Activated naive CD4-positive, alpha-beta T cell treated with anti-CD3 and anti-CD28 coated beads, Interleukin-2, amount 50 U/mL, for 72 hours (primary cell): ENCODE data around the gene SNCG. TPM values are rescaled to one million over a fixed set of nuclear protein-coding genes. Genes with fewer than 3 reads are reported as not detected.
A peak's percentile ranks its signal among the peaks of the same experiment; 100 is the strongest.
"Not testable (repeated sequence)": the region's sequence is repeated elsewhere in the genome, so short reads cannot be mapped to it uniquely, and the experiment has no call there.

Source experiments
- ATAC-seq, 2 donors: fragments of 150-1000 bp; cut with Tn5 transposase; 2 replicates each; pipeline ENCODE4 v1.10.0; 2021; ENCODE audit warnings: mild to moderate bottlenecking in 2 of 2, moderate library complexity in 2 of 2
- DNase-seq, 2 donors: peaks; one replicate each; pipeline ENCODE4 v3.0.0; 2021 to 2022; ENCODE audit warnings: low spot score in 2 of 2
- H3K27ac Mint-ChIP-seq, 2 donors: one replicate each; pipeline ENCODE4 v1.8.0; 2022; ENCODE audit warnings: mild to moderate bottlenecking in 2 of 2, mixed read lengths in 2 of 2
- H3K36me3 Mint-ChIP-seq, 2 donors: one replicate each; pipeline ENCODE4 v1.8.0; 2022; ENCODE audit warnings: mixed read lengths in 2 of 2
- H3K9me3 Mint-ChIP-seq, 2 donors: one replicate each; pipeline ENCODE4 v1.8.0; 2022; ENCODE audit warnings: mixed read lengths in 2 of 2
- total RNA-seq, 2 donors: library from RNA; stranded (reverse); gene quantifications; one replicate each; pipeline ENCODE4 v1.2.3, GENCODE V29; 2022

SNCG gene
- total RNA-seq, 2 donors from 2014 or later: 1.7 TPM; not detected in 1

GRCh38 chr10:86964847-86965190 lies 6.4 kb downstream of the SNCG start:
- Mint-ChIP-seq H3K9me3 (no peaks in the 10 kb centered on the region), H3K27ac (peak overlapping the region in 1 of 2 donors; percentile 2), H3K36me3 (no peaks in the 10 kb centered on the region)
- ATAC-seq: no peak
- DNase-seq: no peak

- DNase-seq (no peak), ATAC-seq (peak; percentile 1 to 15)
- H3K36me3 Mint-ChIP-seq: no peaks in the 10 kb centered on the region
- H3K27ac Mint-ChIP-seq: peak overlapping the region; percentile 31 to 81
- H3K9me3 Mint-ChIP-seq: no peaks in the 10 kb centered on the region
Observed at GRCh38 chr10:86965986-86966654, 7.7 kb downstream of the SNCG start.

- DNase-seq: no peak
- Mint-ChIP-seq H3K36me3 (no peaks in the 10 kb centered on the region), H3K27ac (no peak overlapping the region), H3K9me3 (no peaks in the 10 kb centered on the region)
- ATAC-seq: no peak
Observed at GRCh38 chr10:86967481-86967941, 9.1 kb downstream of the SNCG start.

GRCh38 chr10:86968271-86968993 lies 10.0 kb downstream of the SNCG start, which contains the start of gene ADIRF:
ADIRF (plus strand) TSS chr10:86968482; CDS start chr10:86968545, 63 bp downstream.
- Mint-ChIP-seq H3K27ac (no peak within 1 kb of the TSS), H3K9me3 (no peaks in the 10 kb centered on the region), H3K36me3 (no peaks in the 10 kb centered on the region)
- no peak for DNase-seq
- no peak for ATAC-seq

- ATAC-seq (no peak), DNase-seq (no peak)
- Mint-ChIP-seq H3K27ac (no peak overlapping the region), H3K36me3 (no peaks in the 10 kb centered on the region), H3K9me3 (no peaks in the 10 kb centered on the region)
Observed at GRCh38 chr10:86968994-86969355, 10.6 kb downstream of the SNCG start.

GRCh38 chr10:86969421-86970041 lies 11.1 kb downstream of the SNCG start:
- no peaks in the 10 kb centered on the region for H3K36me3 Mint-ChIP-seq
- H3K27ac Mint-ChIP-seq: no peak overlapping the region
- DNase-seq (no peak), ATAC-seq (no peak)
- no peaks in the 10 kb centered on the region for H3K9me3 Mint-ChIP-seq

- ATAC-seq: no peak
- Mint-ChIP-seq H3K36me3 (no peaks in the 10 kb centered on the region), H3K9me3 (no peaks in the 10 kb centered on the region), H3K27ac (peak overlapping the region; percentile 46 to 68)
- DNase-seq: no peak
Observed at GRCh38 chr10:86970162-86970981, 12.0 kb downstream of the SNCG start.

GRCh38 chr10:86970982-86971231 lies 12.5 kb downstream of the SNCG start:
- ATAC-seq: no peak
- no peaks in the 10 kb centered on the region for H3K9me3 Mint-ChIP-seq

GRCh38 chr10:86971232-86971991 lies 13.0 kb downstream of the SNCG start:
- ATAC-seq (peak; percentile 85 to 91), DNase-seq (peak; percentile 82 to 85)
- H3K27ac Mint-ChIP-seq: peak overlapping the region; percentile 46 to 85
- H3K36me3 Mint-ChIP-seq: no peaks in the 10 kb centered on the region
- H3K9me3 Mint-ChIP-seq: no peaks in the 10 kb centered on the region

More at GRCh38 chr10:86970982-86971231, 12.5 kb downstream of the SNCG start:
- no peaks in the 10 kb centered on the region for H3K36me3 Mint-ChIP-seq
- no peak for DNase-seq
- H3K27ac Mint-ChIP-seq: peak overlapping the region; percentile 46 to 68

- no peak for ATAC-seq
- Mint-ChIP-seq H3K36me3 (no peaks in the 10 kb centered on the region), H3K9me3 (no peaks in the 10 kb centered on the region), H3K27ac (no peak overlapping the region)
- DNase-seq: no peak
Observed at GRCh38 chr10:86972613-86973380, 14.4 kb downstream of the SNCG start.

- DNase-seq: no peak
- Mint-ChIP-seq H3K27ac (no peak overlapping the region), H3K9me3 (no peaks in the 10 kb centered on the region), H3K36me3 (no peaks in the 10 kb centered on the region)
- ATAC-seq: no peak
Observed at GRCh38 chr10:86974484-86974883, 16.1 kb downstream of the SNCG start.

GRCh38 chr10:86976362-86977056 lies 18.1 kb downstream of the SNCG start:
- DNase-seq: no peak
- Mint-ChIP-seq H3K36me3 (no peaks in the 10 kb centered on the region), H3K9me3 (no peaks in the 10 kb centered on the region), H3K27ac (no peak overlapping the region)
- ATAC-seq: no peak

- not testable (repeated sequence) for H3K27ac Mint-ChIP-seq, DNase-seq, H3K36me3 Mint-ChIP-seq, H3K9me3 Mint-ChIP-seq, ATAC-seq
Observed at GRCh38 chr10:86978457-86978856, 20.1 kb downstream of the SNCG start.

- H3K9me3 Mint-ChIP-seq: no peaks in the 10 kb centered on the region
- H3K36me3 Mint-ChIP-seq: no peaks in the 10 kb centered on the region
- ATAC-seq (no peak), DNase-seq (no peak)
- no peak overlapping the region for H3K27ac Mint-ChIP-seq
Observed at GRCh38 chr10:86979296-86979818, 21.0 kb downstream of the SNCG start.

GRCh38 chr10:86979977-86980448 lies 21.6 kb downstream of the SNCG start:
- Mint-ChIP-seq H3K9me3 (no peaks in the 10 kb centered on the region), H3K36me3 (no peaks in the 10 kb centered on the region), H3K27ac (no peak overlapping the region)
- DNase-seq (no peak), ATAC-seq (no peak)
